GM18867 (cell line): ENCODE data around the gene CELF3.
"Not testable (repeated sequence)": the region's sequence is repeated elsewhere in the genome, so short reads cannot be mapped to it uniquely, and the experiment has no call there.

Experiments
- ATAC-seq: cut with Tn5 transposase; IDR thresholded peaks from one replicate; pipeline ENCODE4 v1.9.1; 2021; ENCODE audit warnings: mild to moderate bottlenecking, moderate library complexity; ENCODE audit not compliant: unreplicated experiment

Gene CELF3

DNA sequence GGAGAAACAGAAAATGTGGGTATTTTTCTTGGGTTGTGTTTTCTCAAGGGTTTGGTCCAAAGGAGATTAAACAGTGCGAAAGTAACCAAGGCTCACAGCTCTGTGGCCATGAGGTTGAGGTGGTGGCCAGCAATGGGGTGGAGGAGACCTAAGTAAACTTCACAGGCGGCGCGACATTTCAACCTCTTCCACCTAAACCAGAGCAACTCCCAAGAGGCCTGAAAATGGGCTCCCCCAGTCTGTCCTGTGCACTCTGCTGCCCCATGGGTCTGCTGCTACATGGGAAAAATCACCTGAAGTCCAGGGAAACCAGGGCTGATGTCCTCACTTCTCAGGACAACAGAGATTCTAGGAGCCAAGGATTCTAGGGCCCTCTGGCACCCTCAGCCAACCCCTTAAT, 12.4 kb downstream of the CELF3 start:
- no peak for ATAC-seq

DNA sequence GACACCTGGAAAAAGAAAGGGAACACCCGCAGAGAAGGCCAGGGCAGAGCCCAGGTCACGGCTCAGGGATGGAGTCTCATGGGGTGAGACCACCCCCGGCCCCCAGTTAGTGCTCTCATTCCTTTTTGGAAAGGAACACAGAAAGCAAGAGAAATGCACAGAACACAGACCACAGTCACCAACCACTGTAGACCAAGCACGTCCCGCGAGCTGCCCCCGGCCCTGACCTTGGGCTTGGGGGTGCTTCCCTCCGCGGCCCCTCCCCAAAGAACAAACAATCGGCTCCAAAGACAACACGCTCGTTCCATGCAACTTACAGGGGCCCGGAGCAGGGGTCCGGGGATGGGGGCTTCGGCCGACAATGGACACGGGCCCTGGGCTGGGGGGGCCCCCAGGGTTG, 12.8 kb downstream of the CELF3 start:
- no peak for ATAC-seq

DNA sequence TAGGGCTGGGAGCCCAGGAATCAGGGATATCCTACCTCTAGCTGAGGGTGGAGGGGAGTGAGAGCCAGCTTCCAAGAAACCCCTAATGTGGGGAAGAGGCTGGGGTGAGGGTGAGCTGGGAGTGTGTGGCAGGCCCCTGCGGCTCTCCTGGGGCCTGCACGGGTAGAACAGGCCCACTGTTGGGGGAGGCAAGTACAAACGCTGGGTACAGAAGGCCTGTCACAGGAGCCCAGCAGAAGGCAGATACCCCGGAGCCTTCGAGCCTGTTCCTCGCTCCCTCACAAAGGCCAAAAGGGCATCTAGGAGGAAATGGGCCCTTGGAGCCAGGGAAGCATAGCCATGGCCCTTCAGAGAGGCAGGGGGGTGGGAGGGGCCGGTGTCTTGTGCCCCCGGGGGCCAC, 13.7 kb downstream of the CELF3 start:
- no peak for ATAC-seq

DNA sequence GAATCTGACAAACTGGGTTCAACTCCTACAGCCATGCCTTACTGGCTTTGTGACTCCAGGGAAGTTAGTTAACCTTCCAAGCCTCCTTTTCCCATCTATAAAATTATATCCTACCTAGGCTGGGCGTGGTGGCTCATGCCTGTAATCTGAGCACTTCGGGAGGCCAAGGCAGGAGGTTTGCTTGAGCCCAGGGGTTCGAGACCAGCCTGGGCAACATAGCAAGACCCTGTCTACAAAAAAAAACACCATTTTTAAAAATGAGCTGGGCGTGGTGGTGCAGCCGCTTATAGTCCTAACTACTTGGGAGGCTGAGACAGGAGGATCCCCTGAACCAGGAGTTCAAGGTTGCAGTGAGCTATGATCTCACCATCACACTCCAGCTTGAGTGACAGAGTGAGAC, 15.1 kb downstream of the CELF3 start:
- ATAC-seq = no peak

DNA sequence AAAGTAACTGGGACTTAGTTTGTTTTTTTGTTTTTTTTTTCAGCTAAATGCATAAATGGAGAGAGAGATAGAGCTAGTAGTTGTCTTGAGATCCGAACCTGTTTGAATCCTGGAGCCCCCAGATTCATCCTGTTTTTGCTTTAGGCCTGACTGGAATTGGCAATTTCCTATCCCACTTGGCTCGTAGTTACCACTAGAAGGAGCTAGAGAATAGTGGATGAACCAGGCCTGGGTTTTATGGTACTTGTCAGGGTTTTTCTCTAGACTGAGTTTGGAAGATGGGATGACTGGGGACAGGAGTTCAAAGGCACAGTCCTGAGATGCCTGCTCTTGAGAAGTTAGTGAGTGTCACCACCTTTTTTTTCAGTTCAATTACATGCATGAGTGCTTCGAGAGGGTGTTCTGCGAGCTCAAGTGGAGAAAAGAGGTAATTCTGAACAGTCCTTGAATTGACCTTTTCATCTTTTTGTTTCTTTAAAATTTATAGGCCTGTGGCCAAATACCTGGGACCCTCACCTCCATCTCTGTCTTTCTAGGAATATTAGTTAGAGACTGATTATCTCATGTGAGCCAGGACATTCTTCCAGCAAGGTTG, 23.4 kb downstream of the CELF3 start:
- ATAC-seq = no peak

DNA sequence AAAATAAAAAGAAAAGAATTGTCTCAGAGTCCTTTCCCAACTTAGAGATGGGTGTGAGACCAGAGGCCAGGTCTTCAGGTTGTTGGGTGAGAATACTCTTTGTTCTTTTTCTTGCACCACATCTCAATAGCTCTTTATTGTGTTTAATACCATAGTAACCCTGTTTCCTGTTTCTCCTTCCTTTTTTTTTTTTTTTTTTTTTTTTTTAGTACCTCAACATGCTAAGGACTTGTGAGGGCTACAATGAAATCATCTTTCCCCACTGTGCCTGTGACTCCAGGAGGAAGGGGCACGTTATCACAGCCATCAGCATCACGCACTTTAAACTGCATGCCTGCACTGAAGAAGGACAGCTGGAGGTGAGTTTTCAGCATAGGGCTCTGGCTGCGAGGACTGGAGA, 24.4 kb downstream of the CELF3 start:
- ATAC-seq = no peak

DNA sequence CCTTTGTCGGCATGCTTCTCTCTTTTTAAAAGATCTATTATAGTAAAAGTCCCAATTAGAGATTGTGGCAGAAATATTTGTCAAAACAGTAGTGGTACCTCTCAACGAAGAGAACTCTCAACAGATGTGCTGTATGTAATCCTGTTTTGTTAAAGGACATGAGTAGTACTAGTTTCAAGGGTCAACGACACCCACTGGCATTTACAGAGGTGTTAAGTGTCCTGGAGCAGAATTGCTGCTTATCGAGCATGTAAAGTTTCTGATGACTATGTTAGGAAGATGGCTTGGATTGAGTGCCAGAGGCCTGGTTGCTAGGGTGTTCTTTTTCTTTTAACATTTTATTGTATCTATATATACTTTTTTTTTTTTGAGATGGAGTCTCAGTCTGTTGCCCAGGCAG, 27.1 kb downstream of the CELF3 start:
- no peak for ATAC-seq

DNA sequence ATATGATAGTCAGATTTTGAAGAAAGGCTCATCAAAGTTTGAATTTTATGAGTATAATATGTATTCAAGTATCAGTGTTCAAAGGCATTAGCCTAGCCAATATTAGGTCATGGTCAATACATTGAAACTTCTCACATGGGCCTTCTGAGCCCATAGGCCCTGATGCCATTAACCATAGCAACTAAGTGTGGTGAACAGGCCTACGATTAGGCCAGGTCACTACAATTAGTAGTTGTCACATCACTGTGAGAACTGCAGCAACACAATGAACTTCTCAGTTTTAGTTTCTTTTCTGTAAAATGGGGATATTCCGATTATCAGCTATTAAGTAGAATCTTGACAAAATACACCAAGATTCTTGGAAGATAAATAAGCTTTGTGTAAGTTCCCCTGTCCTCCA, 30.0 kb downstream of the CELF3 start:
- no peak for ATAC-seq

DNA sequence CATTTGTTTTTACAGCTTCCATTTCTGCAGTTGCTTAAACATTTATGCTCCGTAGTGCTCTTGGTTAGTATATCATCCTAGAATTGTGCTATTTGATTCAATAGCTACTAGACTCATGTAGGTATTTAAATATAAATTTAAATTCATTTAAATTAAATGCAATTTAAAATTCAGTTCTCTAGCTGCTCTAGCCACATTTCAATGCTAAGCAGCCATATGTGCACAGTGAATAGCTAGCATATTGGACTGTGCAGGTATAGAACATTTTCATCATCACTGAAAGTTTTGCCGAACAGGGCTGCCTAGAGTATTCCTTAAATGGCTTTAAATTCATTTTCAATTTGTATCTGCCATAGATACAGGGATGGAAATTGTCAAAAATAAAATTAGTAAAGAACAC, 32.5 kb downstream of the CELF3 start:
- ATAC-seq = no peak

DNA sequence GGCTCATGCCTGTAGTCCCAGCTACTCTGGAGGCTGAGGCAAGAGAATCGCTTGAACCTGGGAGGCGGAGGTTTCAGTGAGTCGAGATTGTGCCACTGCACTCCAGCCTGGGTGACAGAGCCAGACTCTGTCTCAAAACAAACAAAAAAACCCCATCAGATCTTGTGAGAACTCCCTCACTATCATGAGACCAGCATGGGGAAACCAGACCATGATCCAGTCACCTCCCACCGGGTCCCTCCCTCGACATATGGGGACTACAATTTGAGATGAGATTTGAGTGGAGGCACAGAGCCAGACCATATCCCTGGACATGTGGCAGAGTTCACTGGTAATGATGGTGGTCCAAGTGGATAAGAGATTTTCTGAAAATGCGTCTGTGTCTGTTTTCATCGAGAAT, 33.7 kb downstream of the CELF3 start:
- ATAC-seq = not testable (repeated sequence)

DNA sequence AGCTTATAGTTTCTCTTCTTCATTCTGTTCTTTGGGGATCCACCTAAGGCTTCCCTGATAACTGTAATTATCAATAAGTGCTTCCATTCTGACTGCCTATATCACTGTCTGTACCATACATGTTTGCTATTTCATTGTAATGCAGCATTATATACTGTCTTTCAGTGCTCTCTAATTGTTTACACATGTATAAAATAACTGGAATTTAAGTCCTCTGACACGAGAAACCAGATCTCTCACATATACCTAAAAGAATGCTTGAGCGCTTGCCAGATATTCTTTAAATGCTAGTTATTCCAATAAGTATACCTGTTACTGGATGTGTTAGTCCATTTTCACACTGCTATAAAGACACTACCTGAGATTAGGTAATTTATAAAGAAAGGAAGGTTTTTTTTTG, 34.7 kb downstream of the CELF3 start:
- ATAC-seq = no peak

DNA sequence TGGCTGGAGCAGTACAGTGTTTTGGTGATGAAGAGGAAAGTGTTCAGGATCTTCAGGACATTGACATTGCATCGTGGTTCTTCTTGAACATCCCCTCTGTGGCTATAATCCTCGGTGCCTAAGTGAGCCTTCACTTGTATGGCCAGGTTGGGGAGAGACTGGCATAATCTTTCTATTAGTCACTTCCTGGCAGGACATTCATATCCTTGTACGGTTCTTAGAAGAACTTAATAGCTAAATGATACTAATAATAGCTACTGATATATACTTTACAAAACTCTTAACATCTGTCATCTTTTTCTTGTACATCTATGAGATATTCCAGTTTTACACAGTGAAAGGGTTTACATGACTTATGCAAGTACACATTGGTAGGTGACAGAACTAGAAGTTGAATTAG, 35.8 kb downstream of the CELF3 start:
- no peak for ATAC-seq

DNA sequence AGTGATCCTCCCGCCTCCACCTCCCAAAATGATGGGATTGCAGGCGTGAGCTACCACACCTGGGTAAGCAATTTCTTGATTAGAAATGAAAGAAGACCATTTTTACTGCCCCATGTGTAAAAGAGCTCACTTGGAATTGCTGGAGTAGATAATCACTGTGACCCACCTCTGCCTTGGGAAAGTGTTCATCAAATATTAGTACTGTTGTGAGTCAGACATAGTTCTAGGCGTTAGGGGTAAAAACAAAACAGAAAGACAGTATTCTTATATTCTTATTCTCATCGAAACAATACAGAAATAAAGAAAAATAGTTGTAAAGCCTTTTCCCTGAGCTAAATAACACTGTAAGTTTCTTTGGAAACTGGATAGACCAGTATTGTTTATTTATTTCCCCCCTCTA, 36.2 kb downstream of the CELF3 start:
- ATAC-seq = no peak

DNA sequence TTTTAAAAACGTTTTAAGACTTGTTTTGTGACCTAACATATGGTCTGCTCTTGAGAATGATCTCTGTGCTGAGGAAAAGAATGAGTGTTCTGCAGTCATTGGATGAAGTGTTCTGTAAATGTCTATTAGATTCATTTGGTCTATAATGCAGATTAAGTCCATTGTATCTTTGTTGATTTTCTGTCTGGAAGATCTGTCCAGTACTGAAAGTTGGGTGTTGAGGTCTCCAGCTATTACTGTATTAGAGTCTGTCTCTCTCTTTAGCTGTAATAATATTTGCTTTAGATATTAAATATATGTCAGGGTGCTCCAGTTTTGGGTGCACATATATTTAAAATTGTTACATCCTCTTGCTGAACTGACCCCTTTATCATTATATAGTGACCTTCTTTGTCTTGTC, 43.2 kb downstream of the CELF3 start:
- ATAC-seq = no peak

DNA sequence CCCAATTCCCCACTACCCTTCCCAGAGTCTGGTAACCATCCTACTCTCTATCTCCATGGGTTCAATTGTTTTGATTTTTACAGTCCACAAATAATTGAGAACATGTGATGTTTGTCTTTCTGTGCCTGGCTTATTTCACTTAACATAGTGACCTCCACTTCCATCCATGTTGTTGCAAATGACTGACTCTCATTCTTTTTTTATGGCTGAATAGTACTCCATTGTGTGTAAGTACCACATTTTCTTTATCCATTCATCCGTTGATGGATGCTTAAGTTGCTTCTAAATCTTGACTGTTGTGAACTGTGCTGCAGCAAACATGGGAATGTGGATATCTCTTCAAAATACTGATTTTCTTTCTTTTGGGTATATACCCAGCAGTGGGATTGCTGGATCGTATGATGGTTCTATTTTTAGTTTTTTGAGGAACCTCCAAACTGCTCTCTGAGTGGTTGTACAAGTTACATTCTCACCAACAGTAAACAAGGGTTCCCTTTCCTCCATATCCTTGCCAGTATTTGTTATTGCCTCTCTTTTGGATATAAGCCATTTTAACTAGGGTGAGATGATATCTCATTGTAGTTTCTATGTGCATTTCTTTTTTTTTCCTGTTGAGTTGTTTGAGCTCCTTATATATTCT, 46.4 kb downstream of the CELF3 start:
- ATAC-seq = not testable (repeated sequence)

DNA sequence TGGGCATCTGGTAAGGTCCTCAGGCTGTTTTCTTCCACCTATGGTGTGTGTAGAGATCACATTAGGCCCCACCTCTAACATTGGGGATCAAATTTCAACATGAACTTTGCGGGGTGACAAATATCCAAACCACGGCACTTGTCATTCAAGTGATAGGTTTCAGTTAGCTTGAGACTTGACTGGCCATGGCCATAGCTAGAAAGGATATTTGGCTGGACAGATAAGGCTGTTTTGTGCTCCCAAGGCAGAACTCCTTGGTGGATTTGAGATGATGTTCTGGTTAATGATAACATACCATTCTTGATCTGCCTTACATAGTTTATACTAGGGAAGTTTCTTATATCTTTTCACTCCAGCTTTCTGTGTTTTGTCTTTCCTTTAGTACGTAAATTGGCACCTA, 48.5 kb downstream of the CELF3 start:
- ATAC-seq = no peak

DNA sequence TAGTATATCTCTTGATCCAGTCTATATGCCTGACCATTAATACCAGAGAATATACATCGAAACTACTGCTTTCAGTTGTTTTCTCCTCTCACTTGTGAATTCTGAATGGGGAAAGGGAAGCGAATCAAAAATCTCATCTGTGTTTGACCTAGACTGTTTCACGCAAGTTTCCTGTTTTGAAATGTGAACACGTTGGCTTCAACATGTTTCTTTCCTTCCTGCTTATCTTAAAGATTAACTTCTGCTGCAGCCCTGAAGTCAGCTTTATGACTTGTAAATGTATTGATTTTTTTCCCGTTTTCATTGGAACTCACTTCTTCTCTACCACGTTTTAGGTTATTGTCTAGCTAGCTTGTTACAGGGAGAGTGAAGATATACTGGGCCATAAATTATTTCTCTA, 54.9 kb downstream of the CELF3 start:
- ATAC-seq = no peak

DNA sequence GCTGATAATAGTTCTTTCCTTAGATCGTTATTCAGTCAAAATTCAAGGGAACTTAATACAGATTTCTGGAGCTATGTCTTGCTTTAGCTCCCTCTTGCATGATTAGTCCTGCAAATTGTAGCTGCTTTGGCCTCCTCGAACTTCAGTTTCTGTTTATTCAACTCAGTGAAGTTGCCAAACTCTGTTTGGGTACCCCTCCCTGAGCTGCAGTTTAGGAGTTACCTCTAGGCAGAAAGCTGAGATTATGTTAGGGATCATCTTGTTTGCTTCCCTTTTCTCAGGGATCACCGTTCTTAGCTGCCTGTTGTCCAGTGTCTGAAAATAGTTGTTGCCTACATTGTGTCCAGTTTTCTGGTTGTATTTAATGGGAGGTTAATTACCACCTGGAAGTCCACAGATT, 61.2 kb downstream of the CELF3 start:
- ATAC-seq = no peak

DNA sequence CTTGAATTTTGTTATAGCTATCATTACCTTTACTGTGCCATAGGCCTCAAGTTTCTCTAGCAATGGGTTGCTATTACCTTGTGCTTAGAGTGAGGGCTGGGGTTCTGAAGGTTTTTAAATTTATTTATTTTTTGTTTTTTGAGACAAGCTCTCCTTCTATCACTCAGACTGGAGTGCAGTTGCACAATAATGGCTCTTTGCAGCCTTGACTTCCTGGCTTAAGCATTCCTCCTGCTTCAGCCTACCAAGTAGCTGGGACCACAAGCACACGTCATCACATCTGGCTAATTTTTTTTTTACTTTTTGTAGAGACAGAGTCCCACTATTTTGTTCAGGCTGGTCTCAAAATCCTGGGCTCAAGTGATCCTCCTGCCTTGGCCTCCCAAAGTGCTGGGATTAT, 63.2 kb downstream of the CELF3 start:
- no peak for ATAC-seq
